ENCODE results near the gene VWF. TPM values are rescaled to one million over a fixed set of nuclear protein-coding genes. Genes with fewer than 3 reads are reported as not detected.
"Not testable (repeated sequence)": the region's sequence is repeated elsewhere in the genome, so short reads cannot be mapped to it uniquely, and the experiment has no call there.

The VWF gene
- total RNA-seq, 1 donor, result 0.72 TPM

DNA sequence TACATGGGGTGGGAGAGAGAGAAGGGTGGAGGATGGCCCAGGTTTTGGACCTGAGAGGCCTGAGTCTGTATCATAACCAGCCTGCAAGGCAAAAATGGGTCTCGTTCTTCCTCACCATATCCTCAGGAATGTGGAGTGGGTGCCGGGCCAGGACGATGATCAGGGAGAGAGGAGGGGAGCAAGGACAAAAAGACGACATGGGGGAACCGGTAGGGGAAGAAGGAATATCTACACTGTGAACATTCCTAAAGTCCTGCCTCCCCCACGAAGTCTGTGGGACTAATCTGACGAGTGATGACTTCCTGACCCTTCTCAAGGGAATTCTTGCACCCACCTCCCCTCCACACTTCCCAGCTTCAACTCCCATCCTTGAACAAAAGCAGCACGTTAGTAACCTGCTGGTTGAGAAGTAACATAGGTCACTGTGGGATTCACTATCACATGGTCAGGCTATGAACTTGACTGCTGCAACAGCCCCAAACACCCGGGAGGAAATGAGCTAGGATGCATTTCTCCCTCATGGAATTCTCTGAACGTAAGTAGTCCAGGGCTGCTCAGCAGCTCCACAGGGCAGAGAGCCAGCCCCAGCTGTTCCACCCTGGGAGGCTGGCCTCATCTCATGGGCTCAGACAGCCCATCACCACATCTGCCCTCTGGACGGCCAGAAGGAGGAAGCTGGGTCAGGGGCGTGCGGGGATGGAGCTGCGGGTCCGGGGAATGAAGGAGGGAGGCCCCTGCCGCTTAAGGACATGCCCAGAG lies 36.8 kb upstream of the VWF start:
- Histone ChIP-seq H3K4me3 (ENCODE audit: insufficient read depth, low read length) (no peak overlapping the region), H3K9me3 (ENCODE audit: low read depth, low read length) (no peaks in the 10 kb centered on the region), H4K20me1 (ENCODE audit: insufficient read depth, low read length) (no peaks in the 10 kb centered on the region), H3K4me2 (ENCODE audit: insufficient read depth, low read length) (no peak overlapping the region), H3K79me2 (ENCODE audit: insufficient read depth, low read length) (no peaks in the 10 kb centered on the region), H2AFZ (ENCODE audit: low read length) (peak overlapping the region; percentile 49), H3K27me3 (ENCODE audit: insufficient read depth, low read length) (no peaks in the 10 kb centered on the region), H3K27ac (ENCODE audit: low read depth, low read length) (no peak overlapping the region), H3K4me1 (ENCODE audit: insufficient read depth, low read length) (peaks cover 9% of the 10 kb centered on the region), H3K36me3 (ENCODE audit: insufficient read depth, low read length) (no peaks in the 10 kb centered on the region)
- TF ChIP-seq, protein P1, sequence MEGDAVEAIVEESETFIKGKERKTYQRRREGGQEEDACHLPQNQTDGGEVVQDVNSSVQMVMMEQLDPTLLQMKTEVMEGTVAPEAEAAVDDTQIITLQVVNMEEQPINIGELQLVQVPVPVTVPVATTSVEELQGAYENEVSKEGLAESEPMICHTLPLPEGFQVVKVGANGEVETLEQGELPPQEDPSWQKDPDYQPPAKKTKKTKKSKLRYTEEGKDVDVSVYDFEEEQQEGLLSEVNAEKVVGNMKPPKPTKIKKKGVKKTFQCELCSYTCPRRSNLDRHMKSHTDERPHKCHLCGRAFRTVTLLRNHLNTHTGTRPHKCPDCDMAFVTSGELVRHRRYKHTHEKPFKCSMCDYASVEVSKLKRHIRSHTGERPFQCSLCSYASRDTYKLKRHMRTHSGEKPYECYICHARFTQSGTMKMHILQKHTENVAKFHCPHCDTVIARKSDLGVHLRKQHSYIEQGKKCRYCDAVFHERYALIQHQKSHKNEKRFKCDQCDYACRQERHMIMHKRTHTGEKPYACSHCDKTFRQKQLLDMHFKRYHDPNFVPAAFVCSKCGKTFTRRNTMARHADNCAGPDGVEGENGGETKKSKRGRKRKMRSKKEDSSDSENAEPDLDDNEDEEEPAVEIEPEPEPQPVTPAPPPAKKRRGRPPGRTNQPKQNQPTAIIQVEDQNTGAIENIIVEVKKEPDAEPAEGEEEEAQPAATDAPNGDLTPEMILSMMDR (IDR thresholded peaks at IDR 0.05; ENCODE audit: extremely low read depth, low read depth, low read length), result no peak
- DNase-seq (ENCODE audit: insufficient read length, low spot score, missing footprints), result peak; percentile 93

DNA sequence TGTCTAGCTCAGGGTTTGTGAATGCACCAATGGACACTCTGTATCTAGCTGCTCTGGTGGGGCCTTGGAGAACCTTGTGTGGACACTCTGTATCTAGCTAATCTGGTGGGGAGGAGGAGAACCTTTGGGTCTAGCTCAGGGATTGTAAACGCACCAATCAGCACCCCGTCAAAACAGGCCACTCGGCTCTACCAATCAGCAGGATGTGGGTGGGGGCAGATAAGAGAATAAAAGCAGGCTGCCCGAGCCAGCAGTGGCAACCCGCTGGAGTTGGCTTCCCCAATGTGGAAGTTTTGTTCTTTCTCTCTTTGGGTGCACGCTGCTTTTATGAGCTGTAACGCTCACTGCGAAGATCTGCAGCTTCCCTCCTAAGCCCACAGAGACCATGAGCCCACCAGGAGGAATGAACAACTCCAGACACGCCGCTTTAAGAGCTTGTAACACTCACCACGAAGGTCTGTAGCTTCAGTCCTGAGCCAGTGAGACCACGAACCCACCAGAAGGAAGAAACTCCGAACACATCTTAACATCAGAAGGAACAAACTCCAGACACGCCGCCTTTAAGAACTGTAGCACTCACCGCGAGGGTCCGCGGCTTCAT lies 35.7 kb upstream of the VWF start:
- not testable (repeated sequence) for H3K4me3 ChIP-seq (ENCODE audit: insufficient read depth, low read length); H3K9me3 ChIP-seq (ENCODE audit: low read depth, low read length); H2AFZ ChIP-seq (ENCODE audit: low read length); DNase-seq (ENCODE audit: insufficient read length, low spot score, missing footprints); H3K4me1 ChIP-seq (ENCODE audit: insufficient read depth, low read length); H3K4me2 ChIP-seq (ENCODE audit: insufficient read depth, low read length); H3K36me3 ChIP-seq (ENCODE audit: insufficient read depth, low read length); H4K20me1 ChIP-seq (ENCODE audit: insufficient read depth, low read length); H3K27me3 ChIP-seq (ENCODE audit: insufficient read depth, low read length); H3K79me2 ChIP-seq (ENCODE audit: insufficient read depth, low read length); H3K27ac ChIP-seq (ENCODE audit: low read depth, low read length)

DNA sequence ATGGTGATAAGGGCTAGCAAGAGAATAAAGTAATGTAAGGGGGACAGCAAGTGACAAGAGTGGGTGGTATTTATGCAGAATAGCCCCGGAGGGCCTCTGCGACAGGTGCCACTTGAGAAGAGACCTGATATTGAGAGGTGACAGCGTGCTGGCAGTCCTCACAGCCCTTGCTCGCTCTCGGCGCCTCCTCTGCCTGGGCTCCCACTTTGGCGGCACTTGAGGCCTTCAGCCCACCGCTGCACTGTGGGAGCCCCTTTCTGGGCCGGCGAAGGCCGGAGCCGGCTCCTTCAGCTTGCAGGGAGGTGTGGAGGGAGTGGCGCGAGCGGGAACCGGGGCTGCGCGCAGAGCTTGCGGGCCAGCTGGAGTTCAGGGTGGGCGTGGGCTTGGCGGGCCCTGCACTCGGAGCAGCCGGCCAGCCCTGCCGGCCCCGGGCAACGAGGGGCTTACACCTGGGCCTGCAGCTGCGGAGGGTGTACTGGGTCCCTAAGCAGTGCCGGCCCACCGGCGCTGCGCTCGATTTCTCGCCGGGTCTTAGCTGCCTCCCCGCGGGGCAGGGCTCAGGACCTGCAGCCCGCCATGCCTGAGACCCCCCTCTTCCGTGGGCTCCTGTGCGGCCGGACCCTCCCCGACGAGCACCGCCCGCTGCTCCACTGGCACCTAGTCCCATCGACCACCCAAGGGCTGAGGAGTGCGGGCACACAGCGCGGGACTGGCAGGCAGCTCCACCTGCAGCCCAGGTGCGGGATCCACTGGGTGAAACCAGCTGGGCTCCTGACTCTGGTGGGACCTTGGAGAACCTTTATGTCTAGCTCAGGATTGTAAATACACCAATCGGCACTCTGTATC lies 34.9 kb upstream of the VWF start:
- DNase-seq (ENCODE audit: insufficient read length, low spot score, missing footprints); H2AFZ ChIP-seq (ENCODE audit: low read length); H3K27me3 ChIP-seq (ENCODE audit: insufficient read depth, low read length); H3K4me3 ChIP-seq (ENCODE audit: insufficient read depth, low read length); H3K4me1 ChIP-seq (ENCODE audit: insufficient read depth, low read length); H3K4me2 ChIP-seq (ENCODE audit: insufficient read depth, low read length); H3K79me2 ChIP-seq (ENCODE audit: insufficient read depth, low read length); H3K36me3 ChIP-seq (ENCODE audit: insufficient read depth, low read length); H3K9me3 ChIP-seq (ENCODE audit: low read depth, low read length); H3K27ac ChIP-seq (ENCODE audit: low read depth, low read length); H4K20me1 ChIP-seq (ENCODE audit: insufficient read depth, low read length): not testable (repeated sequence)

DNA sequence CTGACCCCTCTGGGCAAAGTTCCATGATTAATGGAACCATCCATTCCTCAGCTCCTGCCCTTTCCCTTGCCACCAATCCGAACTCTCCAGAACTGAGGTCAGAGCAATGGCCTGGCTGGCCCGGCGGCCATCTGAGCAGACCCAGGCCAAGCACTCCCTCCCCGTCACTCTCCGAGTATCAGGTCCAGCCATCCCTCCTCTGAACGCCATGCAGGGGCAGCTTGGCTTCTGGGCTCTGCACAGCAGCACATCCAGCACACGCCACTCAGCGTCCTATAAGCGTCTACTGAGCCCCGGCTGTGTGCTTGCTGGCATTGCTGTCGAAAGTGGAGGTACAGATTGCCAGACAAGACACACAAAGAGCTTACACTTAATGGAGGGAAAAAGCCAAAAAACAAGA lies 34.3 kb upstream of the VWF start:
- Histone ChIP-seq H4K20me1 (ENCODE audit: insufficient read depth, low read length) (no peaks in the 10 kb centered on the region), H3K79me2 (ENCODE audit: insufficient read depth, low read length) (no peaks in the 10 kb centered on the region), H2AFZ (ENCODE audit: low read length) (peak overlapping the region; percentile 36), H3K36me3 (ENCODE audit: insufficient read depth, low read length) (no peaks in the 10 kb centered on the region), H3K4me2 (ENCODE audit: insufficient read depth, low read length) (no peak overlapping the region), H3K4me3 (ENCODE audit: insufficient read depth, low read length) (no peak overlapping the region), H3K27me3 (ENCODE audit: insufficient read depth, low read length) (no peaks in the 10 kb centered on the region), H3K9me3 (ENCODE audit: low read depth, low read length) (no peaks in the 10 kb centered on the region), H3K27ac (ENCODE audit: low read depth, low read length) (no peak overlapping the region), H3K4me1 (ENCODE audit: insufficient read depth, low read length) (peaks cover 4% of the 10 kb centered on the region)
- TF ChIP-seq, protein P1 (IDR thresholded peaks at IDR 0.05; ENCODE audit: extremely low read depth, low read depth, low read length), result no peak
- DNase-seq (ENCODE audit: insufficient read length, low spot score, missing footprints), result no peak

Measured in osteoblast (primary cell).